WTC11 (cell line): ENCODE data around the gene CRIP1. TPM values are rescaled to one million over a fixed set of nuclear protein-coding genes. Genes with fewer than 3 reads are reported as not detected.

Experiments
- ATAC-seq: fragments of 200-7000 bp; cut with Tn5 transposase; 2 replicates; pipeline ENCODE4 v1.10.0; 2021; ENCODE audit warnings: mild to moderate bottlenecking, moderate library complexity
- CTCF ChIA-PET: fragments of 300-600 bp; sonication (Branson Sonifier 250); formaldehyde crosslinking; loops from one replicate; lab custom pipeline; 2021; ENCODE audit warnings: antibody characterized with exemption; lab: Charles Lee
- POLR2A ChIA-PET: fragments of 350-600 bp; sonication (Branson Sonifier 250); formaldehyde crosslinking; loops from one replicate; lab custom pipeline; 2021; ENCODE audit warnings: antibody characterized with exemption; lab: Charles Lee
- DNase-seq: peaks from one replicate; pipeline ENCODE4 v3.0.0; 2021; ENCODE audit warnings: low spot score
- H3K27ac Mint-ChIP-seq: 2 replicates; pipeline ENCODE4 v1.8.0; 2021; ENCODE audit warnings: mixed read lengths
- H3K27me3 Mint-ChIP-seq: 2 replicates; pipeline ENCODE4 v1.8.0; 2021; ENCODE audit warnings: low read depth, mild to moderate bottlenecking, moderate library complexity, mixed read lengths
- H3K36me3 Mint-ChIP-seq: 2 replicates; pipeline ENCODE4 v1.8.0; 2021; ENCODE audit warnings: mixed read lengths
- H3K4me1 Mint-ChIP-seq: 2 replicates; pipeline ENCODE4 v1.8.0; 2022; ENCODE audit warnings: mixed read lengths
- H3K4me3 Mint-ChIP-seq: 2 replicates; pipeline ENCODE4 v1.8.0; 2021; ENCODE audit warnings: mild to moderate bottlenecking, moderate library complexity, mixed read lengths
- H3K9me3 Mint-ChIP-seq: 2 replicates; pipeline ENCODE4 v1.8.0; 2021; ENCODE audit warnings: mixed read lengths
- ARID4B ChIP-seq: sonication (generic); formaldehyde crosslinking; IDR thresholded peaks from 2 replicates; pipeline ENCODE4 v1.8.0; 2023; ENCODE audit warnings: missing genetic modification reagents, mild to moderate bottlenecking, borderline replicate concordance
- CREM ChIP-seq: sonication (generic); formaldehyde crosslinking; IDR thresholded peaks from 2 replicates; pipeline ENCODE4 v1.8.1; 2022; ENCODE audit warnings: mild to moderate bottlenecking, missing genetic modification reagents, moderate library complexity
- E2F5 ChIP-seq: sonication (generic); formaldehyde crosslinking; IDR thresholded peaks from 2 replicates; pipeline ENCODE4 v1.8.1; 2022; ENCODE audit warnings: mild to moderate bottlenecking, moderate library complexity, missing genetic modification reagents
- ELF4 ChIP-seq: sonication (generic); formaldehyde crosslinking; IDR thresholded peaks from 2 replicates; pipeline ENCODE4 v1.8.1; 2022; ENCODE audit warnings: low read depth, mild to moderate bottlenecking, moderate library complexity, missing genetic modification reagents
- ERG ChIP-seq: fragments of 250-450 bp; sonication (Bioruptor Pico); IDR thresholded peaks from 2 replicates; pipeline ENCODE4 v1.8.0; 2021; ENCODE audit warnings: mild to moderate bottlenecking
- FOXP4 ChIP-seq: sonication (generic); formaldehyde crosslinking; IDR thresholded peaks from 2 replicates; pipeline ENCODE4 v1.8.0; 2022; ENCODE audit warnings: mild to moderate bottlenecking, missing genetic modification reagents
- IRF1 ChIP-seq: sonication (generic); formaldehyde crosslinking; IDR thresholded peaks from 2 replicates; pipeline ENCODE4 v1.8.0; 2023; ENCODE audit warnings: missing genetic modification reagents
- IRF2 ChIP-seq: sonication (generic); formaldehyde crosslinking; IDR thresholded peaks from 2 replicates; pipeline ENCODE4 v1.8.0; 2022; ENCODE audit warnings: low read depth, missing genetic modification reagents, borderline replicate concordance
- NFE2L1 ChIP-seq: sonication (generic); formaldehyde crosslinking; IDR thresholded peaks from 2 replicates; pipeline ENCODE4 v1.8.1; 2023; ENCODE audit warnings: missing genetic modification reagents
- NFYB ChIP-seq: sonication (generic); formaldehyde crosslinking; conservative IDR thresholded peaks from 2 replicates; pipeline ENCODE4 v1.8.0; 2022; ENCODE audit warnings: low read depth, missing genetic modification reagents
- NR1H2 ChIP-seq: sonication (generic); formaldehyde crosslinking; IDR thresholded peaks from 2 replicates; pipeline ENCODE4 v1.9.0; 2021; ENCODE audit warnings: mild to moderate bottlenecking, moderate library complexity, missing genetic modification reagents
- SP1 ChIP-seq: sonication (generic); formaldehyde crosslinking; conservative IDR thresholded peaks from 2 replicates; pipeline ENCODE4 v1.8.1; 2022; ENCODE audit warnings: missing genetic modification reagents
- TP53 ChIP-seq: sonication (generic); formaldehyde crosslinking; IDR thresholded peaks from 2 replicates; pipeline ENCODE4 v1.8.1; 2023; ENCODE audit warnings: mild to moderate bottlenecking, missing genetic modification reagents
- USF2 ChIP-seq: sonication (generic); formaldehyde crosslinking; IDR thresholded peaks from 2 replicates; pipeline ENCODE4 v1.8.1; 2023; ENCODE audit warnings: mild to moderate bottlenecking, missing genetic modification reagents, moderate library complexity
- ZBTB43 ChIP-seq: sonication (generic); formaldehyde crosslinking; IDR thresholded peaks from 2 replicates; pipeline ENCODE4 v1.8.1; 2023; ENCODE audit warnings: mild to moderate bottlenecking, missing genetic modification reagents
- ZNF281 ChIP-seq: sonication (generic); formaldehyde crosslinking; IDR thresholded peaks from 2 replicates; pipeline ENCODE4 v1.8.0; 2023; ENCODE audit warnings: mild to moderate bottlenecking, missing genetic modification reagents
- ZSCAN18 ChIP-seq: fragments of 250-450 bp; sonication (Bioruptor Pico); IDR thresholded peaks from 2 replicates; pipeline ENCODE4 v2.1.2; 2022; ENCODE audit warnings: mild to moderate bottlenecking, moderate library complexity
- total RNA-seq: library from RNA; stranded (reverse); gene quantifications from 3 replicates; pipeline ENCODE4 v1.2.3, GENCODE V29; 2021

CRIP1 gene
- total RNA-seq, 1 experiment from 2014 or later: 9.0 TPM

GRCh38 chr14:105485739-105486162 lies 935 bp upstream of the CRIP1 start (continued):
- TF ChIP-seq NR1H2 (no peak), IRF2 (CRISPR knock-in tag) (no peak)

- H3K27me3 Mint-ChIP-seq: peaks cover 67% of the 10 kb centered on the region
- no peak for ATAC-seq
- TF ChIP-seq IRF2 (CRISPR knock-in tag) (no peak), FOXP4 (CRISPR knock-in tag) (no peak), ZNF281 (CRISPR knock-in tag) (no peak), USF2 (CRISPR knock-in tag) (no peak), ZSCAN18 (CRISPR knock-in tag) (no peak), ERG (CRISPR knock-in tag) (no peak), IRF1 (CRISPR knock-in tag) (no peak), ZBTB43 (no peak), E2F5 (CRISPR knock-in tag) (0 out of 2 replicates have a peak, but pooled peaks have one; percentile 52), SP1 (CRISPR knock-in tag) (no peak), NFE2L1 (CRISPR knock-in tag) (no peak), NFYB (CRISPR knock-in tag) (no peak), ARID4B (0 out of 2 replicates have a peak, but pooled peaks have one; percentile 31), CREM (CRISPR knock-in tag) (no peak), ELF4 (CRISPR knock-in tag) (0 out of 2 replicates have a peak, but pooled peaks have one; percentile 26), TP53 (no peak)
Measured at GRCh38 chr14:105486974-105487448, 325 bp downstream of the CRIP1 start.

More at GRCh38 chr14:105486974-105487448, 325 bp downstream of the CRIP1 start:
- CTCF ChIA-PET: interaction anchor here (0.6 to 1.9 kb wide), 8 partner anchors 14 to 297 kb away, joined by 3 to 14 read pairs (median 4); partner anchors contain the start of gene BTBD6
- DNase-seq: peak; percentile 58
- POLR2A ChIA-PET: interaction anchor here (0.5 kb wide), 1 partner anchor 179 kb away, joined by 4 read pairs; no protein-coding TSS in a partner anchor
- Mint-ChIP-seq H3K27ac (no peak overlapping the region), H3K9me3 (no peaks in the 10 kb centered on the region), H3K4me3 (peak overlapping the region; percentile 53), H3K36me3 (no peaks in the 10 kb centered on the region), H3K4me1 (peaks cover 9% of the 10 kb centered on the region)
